Esophagus squamous epithelium (tissue), 4 donors: ENCODE data around the gene MYOD1.

Experiments used
- CTCF ChIP-seq, 6 experiments: fragments of 450-650 bp in 4 of 6; fragments of 200-600 bp in 2 of 6; sonication (generic) in 2 of 6; IDR thresholded peaks; one replicate each; pipeline ENCODE4 v1.5.1; 2016 to 2019; ENCODE audit warnings: antibody characterized with exemption in 6 of 6, mild to moderate bottlenecking in 4 of 6, moderate library complexity in 4 of 6
- POLR2A ChIP-seq, 4 donors: fragments of 450-650 bp; IDR thresholded peaks; one replicate each; pipeline ENCODE4 v1.6.1; 2017; ENCODE audit warnings: antibody characterized with exemption in 4 of 4, mild to moderate bottlenecking in 4 of 4, moderate library complexity in 3 of 4

GRCh38 chr11:17752144-17752543 lies 32.8 kb downstream of the MYOD1 start:
- TF ChIP-seq CTCF (IDR thresholded peaks at IDR 0.05): no peak
- no peak for TF ChIP-seq POLR2A (IDR thresholded peaks at IDR 0.05)
